Measurements from ENCODE around the gene TAC4. TPM values are rescaled to one million over a fixed set of nuclear protein-coding genes. Genes with fewer than 3 reads are reported as not detected.

Gene TAC4
- total and polyA plus RNA-seq, 4 donors, result not detected

DNA sequence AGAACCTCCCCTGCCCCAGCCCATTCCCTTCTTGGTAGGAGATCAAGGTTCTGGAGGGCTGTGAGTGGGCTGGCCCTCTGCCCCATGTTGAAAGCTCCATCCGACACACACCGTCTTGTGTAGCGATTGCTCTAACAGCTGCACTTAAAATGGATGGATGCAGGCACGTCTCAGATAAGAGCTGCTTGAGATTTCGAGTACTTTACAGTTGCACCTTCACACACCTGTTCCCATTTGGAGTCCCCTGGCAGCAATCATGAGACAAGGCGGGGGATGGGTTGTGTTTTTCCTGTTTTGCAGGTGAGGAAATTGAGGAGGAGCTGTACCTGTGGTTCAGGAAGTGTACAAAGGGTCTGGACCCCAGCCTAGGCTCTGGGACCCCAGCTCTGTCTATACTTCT lies 25.6 kb upstream of the TAC4 start:
- Histone ChIP-seq H3K27me3 (ENCODE audit: control insufficient read depth in 4 of 4, insufficient read depth in 4 of 4, low read length in 3 of 4) (no peaks in the 10 kb centered on the region), H3K4me3 (ENCODE audit: low read depth in 1 of 3, low read length in 3 of 3) (no peak overlapping the region), H3K9ac (ENCODE audit: low read depth in 1 of 2, low read length in 2 of 2) (no peak overlapping the region), H3K4me1 (ENCODE audit: control insufficient read depth in 4 of 4, insufficient read depth in 4 of 4, low read length in 3 of 4) (no peaks in the 10 kb centered on the region), H3K27ac (ENCODE audit: low read depth in 1 of 2, low read length in 2 of 2) (no peak overlapping the region), H3K36me3 (ENCODE audit: control insufficient read depth in 4 of 4, insufficient read depth in 3 of 4, low read depth in 1 of 4, low read length in 3 of 4) (no peaks in the 10 kb centered on the region), H3K9me3 (ENCODE audit: control insufficient read depth in 4 of 4, low read length in 3 of 4) (no peaks in the 10 kb centered on the region)
- WGBS, result 84% methylated on average over 6 of the region's 6 CpGs
- TF ChIP-seq, protein P1, sequence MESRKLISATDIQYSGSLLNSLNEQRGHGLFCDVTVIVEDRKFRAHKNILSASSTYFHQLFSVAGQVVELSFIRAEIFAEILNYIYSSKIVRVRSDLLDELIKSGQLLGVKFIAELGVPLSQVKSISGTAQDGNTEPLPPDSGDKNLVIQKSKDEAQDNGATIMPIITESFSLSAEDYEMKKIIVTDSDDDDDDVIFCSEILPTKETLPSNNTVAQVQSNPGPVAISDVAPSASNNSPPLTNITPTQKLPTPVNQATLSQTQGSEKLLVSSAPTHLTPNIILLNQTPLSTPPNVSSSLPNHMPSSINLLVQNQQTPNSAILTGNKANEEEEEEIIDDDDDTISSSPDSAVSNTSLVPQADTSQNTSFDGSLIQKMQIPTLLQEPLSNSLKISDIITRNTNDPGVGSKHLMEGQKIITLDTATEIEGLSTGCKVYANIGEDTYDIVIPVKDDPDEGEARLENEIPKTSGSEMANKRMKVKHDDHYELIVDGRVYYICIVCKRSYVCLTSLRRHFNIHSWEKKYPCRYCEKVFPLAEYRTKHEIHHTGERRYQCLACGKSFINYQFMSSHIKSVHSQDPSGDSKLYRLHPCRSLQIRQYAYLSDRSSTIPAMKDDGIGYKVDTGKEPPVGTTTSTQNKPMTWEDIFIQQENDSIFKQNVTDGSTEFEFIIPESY (IDR thresholded peaks at IDR 0.05), result no peak
- TF ChIP-seq RXRA (IDR thresholded peaks at IDR 0.05) (no peak), SP1 (IDR thresholded peaks at IDR 0.05) (no peak), HNF4G (IDR thresholded peaks at IDR 0.05) (no peak)
- DNase-seq (ENCODE audit: low spot score), result no peak

DNA sequence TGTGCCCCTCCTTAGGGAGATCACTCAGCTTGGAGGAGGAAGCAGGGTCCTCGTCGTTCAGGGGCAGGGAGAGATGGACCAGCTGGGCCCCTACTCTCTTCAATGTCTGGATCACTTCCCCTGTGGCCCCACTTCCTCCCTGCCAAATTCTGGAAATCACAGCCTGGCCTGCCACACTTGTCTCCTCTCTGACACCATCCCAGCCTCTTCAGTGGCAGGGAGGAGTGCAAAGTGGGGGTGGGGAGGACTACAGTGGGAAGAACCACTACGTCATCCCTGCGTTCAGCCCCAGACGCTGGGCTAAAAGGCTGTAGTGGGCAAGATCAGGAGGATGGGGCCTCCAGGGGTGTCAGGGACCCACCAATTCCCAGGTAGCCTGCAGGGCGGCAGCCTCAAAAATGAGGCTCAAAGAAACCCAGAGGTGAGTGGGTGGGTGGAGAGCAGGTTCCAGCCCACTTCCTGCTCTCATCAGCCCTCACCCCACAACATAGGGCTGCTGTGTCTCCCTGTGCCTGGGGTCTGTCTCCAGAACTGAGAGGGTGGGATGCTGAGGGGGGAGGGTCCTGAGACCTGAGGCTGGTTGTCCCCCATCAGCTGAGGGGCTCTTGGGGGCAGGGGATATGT lies 25.0 kb upstream of the TAC4 start:
- Histone ChIP-seq H3K9ac (ENCODE audit: low read depth in 1 of 2, low read length in 2 of 2) (no peak overlapping the region), H3K4me3 (ENCODE audit: low read depth in 1 of 3, low read length in 3 of 3) (no peak overlapping the region), H3K4me1 (ENCODE audit: control insufficient read depth in 4 of 4, insufficient read depth in 4 of 4, low read length in 3 of 4) (no peaks in the 10 kb centered on the region), H3K27ac (ENCODE audit: low read depth in 1 of 2, low read length in 2 of 2) (no peak overlapping the region), H3K9me3 (ENCODE audit: control insufficient read depth in 4 of 4, low read length in 3 of 4) (no peaks in the 10 kb centered on the region), H3K27me3 (ENCODE audit: control insufficient read depth in 4 of 4, insufficient read depth in 4 of 4, low read length in 3 of 4) (no peaks in the 10 kb centered on the region), H3K36me3 (ENCODE audit: control insufficient read depth in 4 of 4, insufficient read depth in 3 of 4, low read depth in 1 of 4, low read length in 3 of 4) (no peaks in the 10 kb centered on the region)
- WGBS, result 79% methylated on average over 6 of the region's 6 CpGs
- TF ChIP-seq, protein P1 (IDR thresholded peaks at IDR 0.05), result no peak
- no peak for TF ChIP-seq SP1 (IDR thresholded peaks at IDR 0.05)
- TF ChIP-seq, protein P2, sequence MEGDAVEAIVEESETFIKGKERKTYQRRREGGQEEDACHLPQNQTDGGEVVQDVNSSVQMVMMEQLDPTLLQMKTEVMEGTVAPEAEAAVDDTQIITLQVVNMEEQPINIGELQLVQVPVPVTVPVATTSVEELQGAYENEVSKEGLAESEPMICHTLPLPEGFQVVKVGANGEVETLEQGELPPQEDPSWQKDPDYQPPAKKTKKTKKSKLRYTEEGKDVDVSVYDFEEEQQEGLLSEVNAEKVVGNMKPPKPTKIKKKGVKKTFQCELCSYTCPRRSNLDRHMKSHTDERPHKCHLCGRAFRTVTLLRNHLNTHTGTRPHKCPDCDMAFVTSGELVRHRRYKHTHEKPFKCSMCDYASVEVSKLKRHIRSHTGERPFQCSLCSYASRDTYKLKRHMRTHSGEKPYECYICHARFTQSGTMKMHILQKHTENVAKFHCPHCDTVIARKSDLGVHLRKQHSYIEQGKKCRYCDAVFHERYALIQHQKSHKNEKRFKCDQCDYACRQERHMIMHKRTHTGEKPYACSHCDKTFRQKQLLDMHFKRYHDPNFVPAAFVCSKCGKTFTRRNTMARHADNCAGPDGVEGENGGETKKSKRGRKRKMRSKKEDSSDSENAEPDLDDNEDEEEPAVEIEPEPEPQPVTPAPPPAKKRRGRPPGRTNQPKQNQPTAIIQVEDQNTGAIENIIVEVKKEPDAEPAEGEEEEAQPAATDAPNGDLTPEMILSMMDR (IDR thresholded peaks at IDR 0.05; ENCODE audit: low read depth, low read length, missing input control), result no peak
- no peak for TF ChIP-seq MAX (IDR thresholded peaks at IDR 0.05)
- no peak for TF ChIP-seq YY1 (IDR thresholded peaks at IDR 0.05)
- TF ChIP-seq, protein P3, sequence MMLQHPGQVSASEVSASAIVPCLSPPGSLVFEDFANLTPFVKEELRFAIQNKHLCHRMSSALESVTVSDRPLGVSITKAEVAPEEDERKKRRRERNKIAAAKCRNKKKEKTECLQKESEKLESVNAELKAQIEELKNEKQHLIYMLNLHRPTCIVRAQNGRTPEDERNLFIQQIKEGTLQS (IDR thresholded peaks at IDR 0.05), result no peak
- TF ChIP-seq RXRA (IDR thresholded peaks at IDR 0.05), result no peak
- no peak for TF ChIP-seq HNF4G (IDR thresholded peaks at IDR 0.05)
- no peak for TF ChIP-seq GABPA (IDR thresholded peaks at IDR 0.05 in 1 of 2, conservative IDR thresholded peaks at IDR 0.05 in 1 of 2)
- TF ChIP-seq EGR1 (IDR thresholded peaks at IDR 0.05; ENCODE audit: low read depth in 2 of 2), result no peak
- TF ChIP-seq HNF4A (conservative IDR thresholded peaks at IDR 0.05), result no peak
- no peak for TF ChIP-seq FOXA2 (IDR thresholded peaks at IDR 0.05)
- TF ChIP-seq NR2F2 (IDR thresholded peaks at IDR 0.05), result no peak
- TF ChIP-seq RAD21 (IDR thresholded peaks at IDR 0.05), result no peak
- TF ChIP-seq REST (IDR thresholded peaks at IDR 0.05), result no peak
- no peak for DNase-seq (ENCODE audit: low spot score)
